HG03342 (cell line): Measurements from ENCODE around the gene ZDHHC4.
"Not testable (repeated sequence)": the region's sequence is repeated elsewhere in the genome, so short reads cannot be mapped to it uniquely, and the experiment has no call there.

ENCODE experiments used
- ATAC-seq: cut with Tn5 transposase; IDR thresholded peaks from one replicate; pipeline ENCODE4 v1.9.1; 2021; ENCODE audit warnings: mild to moderate bottlenecking, moderate library complexity; ENCODE audit not compliant: unreplicated experiment

Gene ZDHHC4

DNA sequence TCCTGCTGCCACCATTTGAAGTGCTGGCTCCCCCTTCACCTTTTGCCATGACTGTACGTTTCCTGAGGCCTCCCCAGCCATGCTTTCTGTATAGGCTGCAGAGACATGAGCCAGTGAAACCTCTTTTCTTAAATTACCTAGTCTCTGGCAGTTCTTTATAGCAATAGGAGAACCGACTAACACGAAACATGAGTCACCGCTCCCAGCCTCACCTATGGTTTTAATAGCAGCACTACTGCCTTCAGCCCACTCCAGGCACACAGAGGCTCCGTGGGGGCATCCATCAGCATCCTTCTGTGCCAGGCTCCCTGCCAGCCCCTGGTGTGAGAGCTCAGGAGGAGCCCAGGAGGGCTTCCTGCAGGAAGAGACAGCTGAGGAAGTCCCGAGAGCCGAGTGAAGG lies 54.4 kb downstream of the ZDHHC4 start:
- no peak for ATAC-seq

DNA sequence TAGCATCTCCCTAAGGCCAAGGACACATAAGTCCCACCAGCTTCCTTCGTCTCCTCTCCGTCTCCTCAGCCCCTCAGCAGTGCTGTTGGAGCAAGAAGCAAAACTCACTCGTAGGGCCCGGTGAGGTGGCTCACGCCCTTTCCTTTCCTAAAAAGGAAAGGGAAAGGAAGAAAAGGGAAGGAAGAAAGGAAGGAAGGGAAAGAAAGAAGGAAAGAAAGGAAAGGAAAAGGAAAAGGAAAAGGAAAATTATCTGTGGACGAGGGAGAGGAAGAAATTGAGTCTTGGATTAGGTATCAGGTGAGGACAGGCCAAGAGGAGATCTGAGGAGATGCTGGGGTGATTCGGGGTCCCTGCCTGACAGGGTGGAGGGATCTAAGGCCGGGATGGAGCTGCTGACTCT lies 56.8 kb downstream of the ZDHHC4 start:
- no peak for ATAC-seq

DNA sequence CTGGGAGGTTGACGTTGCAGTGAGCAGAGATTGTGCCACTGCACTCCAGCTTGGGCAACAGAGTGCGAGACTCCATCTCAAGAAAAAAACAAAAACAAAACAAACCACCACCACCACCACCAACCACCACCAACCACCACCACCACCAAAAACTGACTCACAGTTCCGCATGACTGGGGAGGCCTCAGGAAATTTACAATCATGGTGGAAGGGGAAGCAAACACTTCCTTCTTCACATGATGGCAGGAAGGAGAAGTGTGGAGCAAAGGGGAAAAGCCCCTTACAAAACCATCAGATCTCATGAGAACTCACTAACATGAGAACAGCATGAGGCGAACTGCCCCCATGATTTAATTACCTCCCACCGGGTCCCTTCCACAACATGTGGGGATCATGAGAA lies 57.7 kb downstream of the ZDHHC4 start:
- not testable (repeated sequence) for ATAC-seq

DNA sequence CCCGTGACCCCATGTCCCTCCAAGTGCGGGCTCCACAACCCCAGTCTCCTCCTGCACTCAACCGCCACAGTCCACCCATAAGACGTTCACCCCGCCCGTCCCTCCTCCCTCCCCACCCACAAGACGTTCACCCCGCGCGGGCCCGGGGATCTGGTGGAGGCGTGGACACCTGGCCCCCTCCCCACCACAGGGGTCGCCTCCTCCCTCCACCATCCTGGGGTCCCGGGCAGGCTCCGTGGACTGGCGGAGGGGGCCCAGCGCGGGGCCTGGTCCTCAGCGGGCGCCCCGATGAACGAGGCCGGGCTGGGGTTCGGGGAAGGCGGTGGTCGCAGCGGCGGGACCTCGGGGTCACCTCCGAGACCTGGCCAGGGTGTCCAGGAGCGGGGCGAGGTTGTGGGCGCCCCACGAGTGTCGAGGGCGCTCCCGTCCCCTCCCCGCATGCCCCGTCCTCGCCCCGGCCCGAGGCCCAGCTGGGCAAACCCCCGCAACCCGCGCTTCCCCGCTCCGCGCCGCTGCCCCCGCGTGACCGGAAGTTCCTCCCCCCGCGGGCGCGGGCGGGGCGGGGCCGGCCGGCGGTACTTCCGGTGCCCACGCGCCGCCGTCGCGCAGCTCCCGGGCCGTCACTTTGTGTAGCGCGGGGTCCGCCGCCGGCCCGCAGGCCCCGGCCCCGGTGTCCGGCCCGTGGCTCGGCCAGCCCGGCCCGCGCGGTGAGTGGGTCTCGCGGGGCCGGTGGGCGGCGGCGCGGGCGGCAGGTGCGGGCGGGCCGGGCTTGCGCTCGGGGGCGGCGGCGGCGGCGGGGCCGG lies 59.7 kb downstream of the ZDHHC4 start, which contains the start of gene ZNF316:
Gene ZNF316 (plus strand): TSS at position 578 of the 803 bp plus-strand sequence. CDS start 5,092 bp downstream, outside the sequence.
- peak; percentile 57 for ATAC-seq

DNA sequence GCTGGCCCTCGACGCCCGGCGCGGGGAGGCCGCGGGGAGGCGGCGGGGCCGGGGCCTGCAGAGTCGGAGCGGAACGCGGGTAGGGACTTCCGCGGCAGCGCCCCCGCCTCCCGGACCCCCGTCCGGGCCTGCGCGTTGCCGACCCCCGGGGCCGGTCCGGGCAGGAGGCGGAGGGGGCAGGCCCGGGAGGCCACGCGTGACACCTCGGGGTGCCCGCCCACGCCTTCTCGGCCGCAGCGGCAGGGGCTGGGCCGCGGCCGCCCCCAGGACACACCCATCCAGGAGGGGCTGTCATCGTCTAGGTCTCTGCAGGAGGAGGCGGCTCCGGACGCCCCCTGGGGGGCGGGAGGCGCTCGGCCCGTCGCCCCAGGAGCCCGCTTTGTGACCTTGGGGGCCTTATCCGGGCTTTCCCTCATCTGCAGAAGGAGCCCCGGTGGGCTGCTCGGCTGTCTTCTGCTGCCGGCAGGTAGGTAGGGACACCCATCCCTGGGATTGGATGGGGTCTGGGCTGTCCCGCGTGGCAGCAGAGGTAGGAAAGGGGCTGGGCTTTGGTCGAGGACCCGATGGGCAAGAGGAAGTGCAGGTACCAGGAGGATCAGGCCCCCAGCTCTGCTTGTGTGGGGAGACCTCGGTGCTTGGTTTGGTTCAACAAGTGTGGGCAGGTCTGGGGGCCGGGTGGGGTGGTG lies 60.4 kb downstream of the ZDHHC4 start:
- peak; percentile 88 for ATAC-seq
